Ishikawa (cell line): ENCODE results near the gene DENND4A.

ENCODE experiments used
- CEBPB ChIP-seq: IDR thresholded peaks from 2 replicates; pipeline ENCODE4 v1.6.1; 2012
- CREB1 ChIP-seq: IDR thresholded peaks from 2 replicates; pipeline ENCODE4 v1.6.1; 2012; ENCODE audit warnings: low read depth
- EGR1 ChIP-seq: IDR thresholded peaks from 2 replicates; pipeline ENCODE4 v1.6.1; 2012
- EP300 ChIP-seq: IDR thresholded peaks from 2 replicates; pipeline ENCODE4 v1.6.1; 2012; ENCODE audit warnings: borderline replicate concordance
- FOXM1 ChIP-seq: IDR thresholded peaks from 2 replicates; pipeline ENCODE4 v1.6.1; 2012; ENCODE audit warnings: low read depth, borderline replicate concordance
- MAX ChIP-seq: IDR thresholded peaks from 2 replicates; pipeline ENCODE4 v1.6.1; 2012
- NFIC ChIP-seq: IDR thresholded peaks from 2 replicates; pipeline ENCODE4 v1.6.1; 2012
- RAD21 ChIP-seq: IDR thresholded peaks from 2 replicates; pipeline ENCODE4 v1.6.1; 2012; ENCODE audit warnings: low read depth
- REST ChIP-seq: IDR thresholded peaks from 2 replicates; pipeline ENCODE4 v1.6.1; 2012; ENCODE audit warnings: low read depth, mild to moderate bottlenecking
- TAF1 ChIP-seq: IDR thresholded peaks from 2 replicates; pipeline ENCODE4 v1.6.1; 2012; ENCODE audit warnings: low read depth, mild to moderate bottlenecking
- TCF12 ChIP-seq: IDR thresholded peaks from 2 replicates; pipeline ENCODE4 v1.6.1; 2012; ENCODE audit warnings: low read depth
- TEAD4 ChIP-seq: IDR thresholded peaks from 2 replicates; pipeline ENCODE4 v1.6.1; 2012
- USF1 ChIP-seq: IDR thresholded peaks from 2 replicates; pipeline ENCODE4 v1.6.1; 2012
- YY1 ChIP-seq: IDR thresholded peaks from 2 replicates; pipeline ENCODE4 v1.6.1; 2012; ENCODE audit warnings: low read depth
- ZBTB7A ChIP-seq: IDR thresholded peaks from 2 replicates; pipeline ENCODE4 v1.6.1; 2012; ENCODE audit warnings: low read depth

DENND4A gene

GRCh38 chr15:65767264-65767595 lies 24.9 kb downstream of the DENND4A start:
- no peak for TF ChIP-seq EGR1
- no peak for TF ChIP-seq CREB1
- no peak for TF ChIP-seq TEAD4
- TF ChIP-seq REST: no peak
- TF ChIP-seq TAF1: no peak
- TF ChIP-seq EP300: no peak
- no peak for TF ChIP-seq ZBTB7A
- no peak for TF ChIP-seq CEBPB

GRCh38 chr15:65766422-65767263 lies 25.4 kb downstream of the DENND4A start:
- no peak for TF ChIP-seq REST

GRCh38 chr15:65765106-65765505 lies 27.0 kb downstream of the DENND4A start:
- TF ChIP-seq EP300: no peak
- TF ChIP-seq RAD21: no peak
- TF ChIP-seq USF1: no peak
- no peak for TF ChIP-seq CEBPB
- TF ChIP-seq REST: no peak
- TF ChIP-seq FOXM1: no peak
- TF ChIP-seq MAX: no peak
- TF ChIP-seq NFIC: no peak
- no peak for TF ChIP-seq YY1
- no peak for TF ChIP-seq CREB1
- TF ChIP-seq ZBTB7A: no peak
- TF ChIP-seq TEAD4: no peak
- no peak for TF ChIP-seq TAF1
- no peak for TF ChIP-seq EGR1

- TF ChIP-seq CEBPB: no peak
- TF ChIP-seq TAF1: no peak
- TF ChIP-seq YY1: no peak
- no peak for TF ChIP-seq FOXM1
- no peak for TF ChIP-seq NFIC
- TF ChIP-seq CREB1: no peak
- no peak for TF ChIP-seq EP300
- TF ChIP-seq REST: no peak
- no peak for TF ChIP-seq TEAD4
- no peak for TF ChIP-seq EGR1
- TF ChIP-seq USF1: no peak
- no peak for TF ChIP-seq TCF12
- TF ChIP-seq MAX: no peak
Measured at GRCh38 chr15:65762914-65763787, 28.9 kb downstream of the DENND4A start.
